Measurements from ENCODE around the gene TAS2R8.

TAS2R8 gene

GRCh38 chr12:10756194-10756593 lies 50.9 kb downstream of the TAS2R8 start:
- Histone ChIP-seq H3K9ac (ENCODE audit: insufficient read length, low read depth) (no peak overlapping the region), H3K4me3 (ENCODE audit: insufficient read length, low read depth) (no peak overlapping the region), H3K27me3 (ENCODE audit: insufficient read depth, insufficient read length) (no peaks in the 10 kb centered on the region), H3K36me3 (ENCODE audit: insufficient read depth, insufficient read length, low read length) (no peaks in the 10 kb centered on the region), H3K9me3 (ENCODE audit: insufficient read depth, low read length) (peaks cover 25% of the 10 kb centered on the region; the same call in 1 of the 2 replicates), H3K4me1 (ENCODE audit: insufficient read depth, insufficient read length) (no peaks in the 10 kb centered on the region)
- no peak for TF ChIP-seq SUZ12 (IDR thresholded peaks at IDR 0.05; ENCODE audit: extremely low read depth, insufficient read depth, insufficient read length)
- no peak for TF ChIP-seq YY1 (IDR thresholded peaks at IDR 0.05; ENCODE audit: insufficient read depth, insufficient read length)
- no peak for TF ChIP-seq ZNF274 (IDR thresholded peaks at IDR 0.05; ENCODE audit: low read depth, low read length)
- DNase-seq (ENCODE audit: low read depth, low spot score): no peak
